ENCODE measurements around the gene RASEF. TPM values are rescaled to one million over a fixed set of nuclear protein-coding genes. Genes with fewer than 3 reads are reported as not detected.

Gene RASEF
- total and polyA plus RNA-seq, 2 of the 4 experiments (the other 2 are of a cell fraction): under 0.01 to 0.05 TPM

- dilution Hi-C loops (cut with HindIII; ENCODE audit: low sequenced_read_pairs, unreplicated experiment): no loop called here
- no peak for TF ChIP-seq MAZ (IDR thresholded peaks at IDR 0.05; ENCODE audit: borderline replicate concordance, low read depth, low read length)
- no peak for TF ChIP-seq RFX5 (IDR thresholded peaks at IDR 0.05; ENCODE audit: low read depth, low read length)
- no peak for TF ChIP-seq MAFK (IDR thresholded peaks at IDR 0.05; ENCODE audit: low read depth, low read length)
- no peak for TF ChIP-seq FOS (IDR thresholded peaks at IDR 0.05; ENCODE audit: low read depth, low read length)
- TF ChIP-seq BHLHE40 (IDR thresholded peaks at IDR 0.05; ENCODE audit: low read depth, low read length): no peak
- TF ChIP-seq CEBPB (IDR thresholded peaks at IDR 0.05; ENCODE audit: low read depth, low read length): no peak
- TF ChIP-seq CHD1 (IDR thresholded peaks at IDR 0.05; ENCODE audit: low read depth, low read length): no peak
- no peak for TF ChIP-seq MXI1 (IDR thresholded peaks at IDR 0.05; ENCODE audit: borderline replicate concordance, low read depth, low read length)
- no peak for TF ChIP-seq RCOR1 (IDR thresholded peaks at IDR 0.05; ENCODE audit: insufficient replicate concordance, low read length)
- no peak for TF ChIP-seq NFE2L2 (IDR thresholded peaks at IDR 0.05; ENCODE audit: low read depth, low read length)
- TF ChIP-seq CTCF (conservative IDR thresholded peaks at IDR 0.05; ENCODE audit: low read depth, low read length): no peak
- TF ChIP-seq SMC3 (IDR thresholded peaks at IDR 0.05; ENCODE audit: low read depth, low read length): no peak
- no peak for TF ChIP-seq RAD21 (IDR thresholded peaks at IDR 0.05; ENCODE audit: low read length)
- no peak for TF ChIP-seq ELK1 (IDR thresholded peaks at IDR 0.05; ENCODE audit: borderline replicate concordance, low read depth, low read length)
- DNase-seq (no peak), ATAC-seq (ENCODE audit: low read depth) (no peak)
- Histone ChIP-seq H2BK20ac (ENCODE audit: low read depth, low read length) (no peak overlapping the region), H3K23ac (ENCODE audit: low read depth, low read length) (no peak overlapping the region), H2AK5ac (ENCODE audit: low read depth, low read length) (no peak overlapping the region), H4K91ac (ENCODE audit: insufficient read depth, low read depth, low read length) (no peak overlapping the region), H3K9me3 (ENCODE audit: control insufficient read depth, insufficient read depth, low read length) (no peaks in the 10 kb centered on the region), H3K79me1 (ENCODE audit: low read depth in 1 of 2, low read length in 2 of 2) (no peaks in the 10 kb centered on the region), H3K4me3 (ENCODE audit: insufficient read depth, low read depth, low read length) (no peak overlapping the region), H3K18ac (ENCODE audit: low read depth, low read length) (no peak overlapping the region), H3K14ac (replicated peaks; ENCODE audit: low read depth, low read length) (no peak overlapping the region), H2BK15ac (ENCODE audit: low read depth, low read length) (no peak overlapping the region), H3K56ac (ENCODE audit: extremely low read depth, insufficient read depth, low read length) (no peak overlapping the region), H2BK5ac (ENCODE audit: low read depth, low read length, poor library complexity, severe bottlenecking) (no peak overlapping the region), H3K36me3 (ENCODE audit: control insufficient read depth, insufficient read depth, low read length) (no peaks in the 10 kb centered on the region), H3K27ac (ENCODE audit: insufficient read depth, low read length) (no peak overlapping the region), H3K4me2 (ENCODE audit: low read depth, low read length) (no peak overlapping the region), H3K4me1 (ENCODE audit: control insufficient read depth, insufficient read depth, low read length) (no peaks in the 10 kb centered on the region), H2AFZ (replicated peaks; ENCODE audit: low read length, poor library complexity) (no peak overlapping the region), H2AK9ac (replicated peaks; ENCODE audit: low read depth, low read length, poor library complexity) (no peak overlapping the region), H4K5ac (ENCODE audit: low read depth, low read length) (no peak overlapping the region), H3K4ac (ENCODE audit: low read depth, low read length) (no peak overlapping the region), H2BK120ac (ENCODE audit: low read depth, low read length) (no peak overlapping the region), H4K20me1 (ENCODE audit: insufficient read depth, low read length) (no peaks in the 10 kb centered on the region), H3K9ac (ENCODE audit: low read depth, low read length) (no peak overlapping the region), H4K8ac (ENCODE audit: low read depth in 2 of 2, low read length in 2 of 2) (no peak overlapping the region), H3K9me1 (ENCODE audit: insufficient read depth, low read length) (no peaks in the 10 kb centered on the region; the same call in 1 of the 2 replicates), H3K27me3 (ENCODE audit: control insufficient read depth, insufficient read depth, low read length) (no peaks in the 10 kb centered on the region)
- intact Hi-C loops (cut with micrococcal nuclease): no loop called here
- no CpG with 5 or more reads among the region's 2 CpGs for WGBS, 2 experiments (ENCODE audit: extremely low coverage in 2 of 2, insufficient read length in 1 of 2)
- no TSS peak for BruUV-seq (replicated peaks)
- POLR2A ChIA-PET (ENCODE audit: unreplicated experiment): no interaction called here
- in situ Hi-C loops (cut with MboI; ENCODE audit: low sequenced_read_pairs): no loop called here
- CTCF ChIA-PET: no interaction called here
Measured at GRCh38 chr9:83002329-83002728, 60.6 kb downstream of the RASEF start.
